Muscle layer of duodenum (tissue), 2 donors: Measurements from ENCODE around the gene APCDD1L.
"Not testable (repeated sequence)": the region's sequence is repeated elsewhere in the genome, so short reads cannot be mapped to it uniquely, and the experiment has no call there.

Experiments
- H3K27ac ChIP-seq: one replicate; pipeline ENCODE4 v1.7.0; 2013; ENCODE audit warnings: mild to moderate bottlenecking, low read length
- H3K27me3 ChIP-seq: one replicate; pipeline ENCODE4 v1.7.0; 2013; ENCODE audit warnings: low read depth, mild to moderate bottlenecking, control low read depth, low read length
- H3K36me3 ChIP-seq, 2 donors: one replicate each; pipeline ENCODE4 v1.7.0; 2013; ENCODE audit warnings: low read length in 2 of 2, control low read depth in 1 of 2, mild to moderate bottlenecking in 1 of 2; ENCODE audit not compliant: insufficient read depth in 2 of 2, control insufficient read depth in 1 of 2
- H3K4me1 ChIP-seq, 2 donors: one replicate each; pipeline ENCODE4 v1.7.0; 2013; ENCODE audit warnings: low read length in 2 of 2, mild to moderate bottlenecking in 2 of 2, control low read depth in 1 of 2, moderate library complexity in 1 of 2; ENCODE audit not compliant: insufficient read depth in 2 of 2, control insufficient read depth in 1 of 2
- H3K4me3 ChIP-seq, 2 donors: one replicate each; pipeline ENCODE4 v1.7.0; 2013; ENCODE audit warnings: low read length in 2 of 2, low read depth in 1 of 2, mild to moderate bottlenecking in 1 of 2
- H3K9me3 ChIP-seq, 2 donors: one replicate each; pipeline ENCODE4 v1.7.0; 2013; ENCODE audit warnings: low read length in 2 of 2, control low read depth in 1 of 2, mild to moderate bottlenecking in 1 of 2; ENCODE audit not compliant: control insufficient read depth in 1 of 2
- donor health status: healthy.

APCDD1L gene

GRCh38 chr20:58511861-58512260 lies 3.3 kb downstream of the APCDD1L start:
- no peak overlapping the region for H3K4me3 ChIP-seq
- peaks cover 0 to 5% of the 10 kb centered on the region in 2 donors for H3K4me1 ChIP-seq
- no peaks in the 10 kb centered on the region for H3K9me3 ChIP-seq
- no peaks in the 10 kb centered on the region for H3K36me3 ChIP-seq
- no peak overlapping the region for H3K27ac ChIP-seq
- peaks cover 13% of the 10 kb centered on the region for H3K27me3 ChIP-seq

GRCh38 chr20:58511364-58511763 lies 3.8 kb downstream of the APCDD1L start:
- no peak overlapping the region for H3K27ac ChIP-seq
- H3K9me3 ChIP-seq: peaks cover 1 to 5% of the 10 kb centered on the region in 2 donors
- peaks cover 0 to 5% of the 10 kb centered on the region in 2 donors for H3K4me1 ChIP-seq
- H3K36me3 ChIP-seq: no peaks in the 10 kb centered on the region
- H3K27me3 ChIP-seq: peaks cover 13% of the 10 kb centered on the region
- no peak overlapping the region for H3K4me3 ChIP-seq

- Histone ChIP-seq H3K27me3 (peaks cover 13% of the 10 kb centered on the region), H3K27ac (no peak overlapping the region), H3K4me1 (peaks cover 0 to 5% of the 10 kb centered on the region in 2 donors), H3K9me3 (peaks cover 5 to 9% of the 10 kb centered on the region in 2 donors), H3K4me3 (no peak overlapping the region), H3K36me3 (no peaks in the 10 kb centered on the region)
Observed at GRCh38 chr20:58510921-58511320, 4.3 kb downstream of the APCDD1L start.

GRCh38 chr20:58508762-58509395 lies 6.3 kb downstream of the APCDD1L start:
- Histone ChIP-seq H3K9me3 (peaks cover 11 to 25% of the 10 kb centered on the region in 2 donors), H3K4me3 (no peak overlapping the region), H3K4me1 (no peaks in the 10 kb centered on the region), H3K27ac (no peak overlapping the region), H3K36me3 (no peaks in the 10 kb centered on the region), H3K27me3 (peaks cover 7% of the 10 kb centered on the region)

GRCh38 chr20:58506999-58507398 lies 8.2 kb downstream of the APCDD1L start:
- H3K4me3 ChIP-seq, H3K4me1 ChIP-seq, H3K27me3 ChIP-seq, H3K27ac ChIP-seq, H3K36me3 ChIP-seq: not testable (repeated sequence)
- H3K9me3 ChIP-seq: peaks cover 11 to 32% of the 10 kb centered on the region in 2 donors

GRCh38 chr20:58504566-58504965 lies 10.6 kb downstream of the APCDD1L start:
- H3K4me1 ChIP-seq: no peaks in the 10 kb centered on the region
- H3K9me3 ChIP-seq: peaks cover 11 to 36% of the 10 kb centered on the region in 2 donors
- peak overlapping the region in 1 of 2 donors; percentile 14 for H3K4me3 ChIP-seq
- no peak overlapping the region for H3K27ac ChIP-seq
- H3K36me3 ChIP-seq: no peaks in the 10 kb centered on the region
- no peaks in the 10 kb centered on the region for H3K27me3 ChIP-seq

- Histone ChIP-seq H3K9me3 (peaks cover 11 to 36% of the 10 kb centered on the region in 2 donors), H3K4me3 (no peak overlapping the region), H3K36me3 (no peaks in the 10 kb centered on the region), H3K27me3 (no peaks in the 10 kb centered on the region), H3K27ac (no peak overlapping the region), H3K4me1 (no peaks in the 10 kb centered on the region)
Observed at GRCh38 chr20:58503668-58504067, 11.5 kb downstream of the APCDD1L start.

- Histone ChIP-seq H3K9me3 (peaks cover 5 to 21% of the 10 kb centered on the region in 2 donors), H3K27ac (no peak overlapping the region), H3K4me1 (no peaks in the 10 kb centered on the region), H3K36me3 (no peaks in the 10 kb centered on the region), H3K4me3 (no peak overlapping the region), H3K27me3 (no peaks in the 10 kb centered on the region)
Observed at GRCh38 chr20:58500256-58500655, 14.9 kb downstream of the APCDD1L start.

GRCh38 chr20:58498470-58499068 lies 16.6 kb downstream of the APCDD1L start:
- Histone ChIP-seq H3K9me3 (peaks cover 0 to 8% of the 10 kb centered on the region in 2 donors), H3K27ac (no peak overlapping the region), H3K4me3 (no peak overlapping the region), H3K36me3 (no peaks in the 10 kb centered on the region), H3K27me3 (no peaks in the 10 kb centered on the region), H3K4me1 (no peaks in the 10 kb centered on the region)

- H3K9me3 ChIP-seq: peaks cover 0 to 4% of the 10 kb centered on the region in 2 donors
- no peak overlapping the region for H3K4me3 ChIP-seq
- H3K36me3 ChIP-seq: no peaks in the 10 kb centered on the region
- H3K27ac ChIP-seq: no peak overlapping the region
- H3K27me3 ChIP-seq: no peaks in the 10 kb centered on the region
- no peaks in the 10 kb centered on the region for H3K4me1 ChIP-seq
Observed at GRCh38 chr20:58497724-58498469, 17.3 kb downstream of the APCDD1L start.

GRCh38 chr20:58497076-58497641 lies 18.0 kb downstream of the APCDD1L start:
- Histone ChIP-seq H3K4me3 (no peak overlapping the region), H3K36me3 (no peaks in the 10 kb centered on the region), H3K4me1 (no peaks in the 10 kb centered on the region), H3K27me3 (no peaks in the 10 kb centered on the region), H3K9me3 (peaks cover 0 to 4% of the 10 kb centered on the region in 2 donors), H3K27ac (no peak overlapping the region)
